OCI-LY7 (cell line): ENCODE results near the gene SUDS3.

Experiments used
- EZH2phosphoT487 ChIP-seq: fragments of 200-600 bp; sonication (generic); IDR thresholded peaks from 2 replicates; pipeline ENCODE4 v1.6.1; 2018; ENCODE audit warnings: low read depth, borderline replicate concordance, mild to moderate bottlenecking, mixed run types, antibody characterized with exemption, low read length, moderate library complexity, mixed read lengths
- TF ChIP-seq, protein P1 (sequence below): fragments of 200-600 bp; sonication (generic); conservative IDR thresholded peaks from 2 replicates; pipeline ENCODE4 v1.5.1; 2014; ENCODE audit warnings: mild to moderate bottlenecking, antibody characterized with exemption, low read length, moderate library complexity, mixed read lengths

DNA sequence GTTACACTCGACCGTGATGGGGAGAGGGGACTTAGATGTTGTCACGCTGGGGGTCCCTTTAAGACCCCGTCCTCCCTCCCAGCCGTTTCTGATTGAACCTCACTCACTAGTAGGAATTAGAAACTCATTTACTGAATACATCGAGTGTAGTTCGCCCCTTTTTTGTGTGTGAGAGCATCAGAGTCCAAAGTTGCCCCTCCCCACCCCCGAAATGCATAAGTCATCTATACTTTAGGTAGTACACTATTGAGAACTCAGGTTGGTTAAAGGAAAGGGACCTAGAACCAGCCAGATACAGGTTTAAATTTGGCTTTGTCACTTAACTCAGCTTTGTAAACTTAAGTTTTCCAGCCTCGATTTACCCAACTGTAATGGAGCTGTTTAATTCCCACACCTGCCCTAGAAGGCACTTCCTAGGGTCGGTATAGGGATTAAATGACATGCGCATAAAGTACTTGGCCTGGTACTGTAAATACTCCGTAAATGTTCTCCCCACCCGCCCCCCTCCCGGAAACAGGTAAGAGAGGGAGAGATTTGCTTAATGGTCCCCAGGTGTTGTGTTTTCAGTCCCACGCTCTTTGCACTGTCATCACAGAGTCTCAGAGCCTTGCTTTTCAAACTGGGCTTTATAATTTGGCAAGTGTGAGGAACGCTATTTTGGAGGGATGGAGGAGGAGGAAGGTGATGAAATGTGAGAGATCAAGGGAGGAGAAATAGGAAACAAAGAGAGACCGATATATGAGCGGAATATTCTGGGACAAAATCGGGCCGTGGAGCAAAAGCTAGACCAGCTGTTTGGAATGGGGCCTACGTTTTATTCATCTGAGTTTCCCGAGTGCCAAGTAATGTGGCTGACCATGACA, 897 bp downstream of the SUDS3 start:
- TF ChIP-seq, protein P1, sequence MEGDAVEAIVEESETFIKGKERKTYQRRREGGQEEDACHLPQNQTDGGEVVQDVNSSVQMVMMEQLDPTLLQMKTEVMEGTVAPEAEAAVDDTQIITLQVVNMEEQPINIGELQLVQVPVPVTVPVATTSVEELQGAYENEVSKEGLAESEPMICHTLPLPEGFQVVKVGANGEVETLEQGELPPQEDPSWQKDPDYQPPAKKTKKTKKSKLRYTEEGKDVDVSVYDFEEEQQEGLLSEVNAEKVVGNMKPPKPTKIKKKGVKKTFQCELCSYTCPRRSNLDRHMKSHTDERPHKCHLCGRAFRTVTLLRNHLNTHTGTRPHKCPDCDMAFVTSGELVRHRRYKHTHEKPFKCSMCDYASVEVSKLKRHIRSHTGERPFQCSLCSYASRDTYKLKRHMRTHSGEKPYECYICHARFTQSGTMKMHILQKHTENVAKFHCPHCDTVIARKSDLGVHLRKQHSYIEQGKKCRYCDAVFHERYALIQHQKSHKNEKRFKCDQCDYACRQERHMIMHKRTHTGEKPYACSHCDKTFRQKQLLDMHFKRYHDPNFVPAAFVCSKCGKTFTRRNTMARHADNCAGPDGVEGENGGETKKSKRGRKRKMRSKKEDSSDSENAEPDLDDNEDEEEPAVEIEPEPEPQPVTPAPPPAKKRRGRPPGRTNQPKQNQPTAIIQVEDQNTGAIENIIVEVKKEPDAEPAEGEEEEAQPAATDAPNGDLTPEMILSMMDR, result no peak
- no peak for TF ChIP-seq EZH2phosphoT487
